ENCODE data around the gene MYCBPAP.

The MYCBPAP gene

DNA sequence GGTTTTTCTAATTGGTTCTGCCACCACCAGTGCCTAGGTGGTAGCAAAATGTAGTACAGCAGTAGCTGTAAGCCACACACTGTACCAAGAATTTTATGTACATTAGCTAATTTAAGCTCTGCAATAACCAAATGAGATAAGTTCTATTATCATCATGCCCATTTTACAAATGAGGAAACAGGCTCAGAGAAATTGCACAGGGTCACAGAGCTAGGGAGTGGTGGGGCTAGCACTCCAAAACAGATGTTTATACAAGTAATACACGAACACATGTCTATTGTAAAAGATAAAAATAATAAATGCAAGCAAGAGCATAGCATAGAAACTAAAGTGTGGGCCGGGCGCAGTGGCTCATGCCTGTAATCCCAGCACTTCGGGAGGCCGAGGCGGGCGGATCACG, 16.0 kb upstream of the MYCBPAP start:
- no peaks in the 10 kb centered on the region for H3K27me3 ChIP-seq (ENCODE audit: insufficient read depth, low read length)
- no peaks in the 10 kb centered on the region for H3K79me2 ChIP-seq (ENCODE audit: control insufficient read depth, insufficient read depth, low read length, unreplicated experiment)
- no peak overlapping the region for H3K27ac ChIP-seq (ENCODE audit: low read depth, low read length)
- H3K4me3 ChIP-seq (ENCODE audit: low read depth, low read length), result no peak overlapping the region
- no peak overlapping the region for H2AFZ ChIP-seq (ENCODE audit: low read length, unreplicated experiment)
- peaks cover 12% of the 10 kb centered on the region for H3K4me1 ChIP-seq (ENCODE audit: control insufficient read depth, insufficient read depth, low read length, unreplicated experiment)
- no peaks in the 10 kb centered on the region for H3K36me3 ChIP-seq (ENCODE audit: insufficient read depth, low read length)

DNA sequence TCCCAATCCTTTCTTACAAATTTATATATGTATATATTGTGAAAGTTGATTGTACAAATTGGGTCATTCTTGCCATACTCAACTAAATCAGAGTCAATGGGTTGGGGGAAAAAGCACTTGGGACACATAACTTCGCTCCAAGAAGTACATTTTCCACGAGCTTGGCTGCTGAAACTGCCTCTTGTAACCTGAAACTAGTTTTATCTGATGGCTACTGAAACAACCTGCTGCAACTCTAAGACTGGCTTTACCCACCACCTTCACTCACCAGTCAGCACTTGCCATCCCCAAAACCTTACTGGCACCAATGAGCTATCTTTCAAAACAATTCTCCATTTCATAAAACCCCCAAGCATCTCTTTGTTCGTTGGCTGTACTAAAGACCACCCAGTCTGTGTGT, 14.5 kb upstream of the MYCBPAP start:
- H3K4me1 ChIP-seq (ENCODE audit: control insufficient read depth, insufficient read depth, low read length, unreplicated experiment), result peaks cover 3% of the 10 kb centered on the region
- H3K36me3 ChIP-seq (ENCODE audit: insufficient read depth, low read length), result no peaks in the 10 kb centered on the region
- no peaks in the 10 kb centered on the region for H3K27me3 ChIP-seq (ENCODE audit: insufficient read depth, low read length)
- H3K27ac ChIP-seq (ENCODE audit: low read depth, low read length), result no peak overlapping the region
- H3K79me2 ChIP-seq (ENCODE audit: control insufficient read depth, insufficient read depth, low read length, unreplicated experiment), result no peaks in the 10 kb centered on the region
- H2AFZ ChIP-seq (ENCODE audit: low read length, unreplicated experiment), result no peak overlapping the region
- no peak overlapping the region for H3K4me3 ChIP-seq (ENCODE audit: low read depth, low read length)

DNA sequence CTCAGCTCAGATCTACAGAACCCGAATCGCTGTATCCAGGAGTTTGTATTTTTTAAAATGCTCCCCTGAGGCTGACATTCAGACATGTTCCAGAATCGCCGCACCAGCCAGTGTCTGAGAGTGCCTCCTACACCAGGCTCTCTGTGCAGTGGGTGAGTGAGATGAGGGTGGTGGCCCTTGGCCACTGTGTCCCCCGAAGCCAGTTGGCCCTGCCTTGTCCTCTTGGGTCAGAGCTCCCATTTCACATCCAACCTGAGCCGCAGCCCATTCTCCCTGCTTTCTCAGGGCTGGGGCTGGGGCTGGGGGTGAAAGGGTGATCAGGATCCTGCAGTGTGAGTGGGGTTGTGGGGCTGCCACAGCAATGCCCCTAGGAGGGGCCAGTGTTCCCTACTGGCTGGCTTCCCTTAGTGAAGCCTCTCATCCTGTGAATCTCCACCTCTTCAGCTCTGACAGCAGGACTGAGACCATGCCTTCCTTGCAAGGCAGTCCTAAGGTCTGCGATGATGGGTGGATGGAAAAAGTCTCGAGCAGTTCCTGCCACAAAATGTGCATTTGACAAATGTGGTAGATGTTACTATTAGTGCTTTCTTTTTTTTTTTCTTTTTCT, 12.9 kb upstream of the MYCBPAP start:
- Histone ChIP-seq H3K4me3 (ENCODE audit: low read depth, low read length) (no peak overlapping the region), H3K27ac (ENCODE audit: low read depth, low read length) (no peak overlapping the region), H3K79me2 (ENCODE audit: control insufficient read depth, insufficient read depth, low read length, unreplicated experiment) (no peaks in the 10 kb centered on the region), H3K36me3 (ENCODE audit: insufficient read depth, low read length) (no peaks in the 10 kb centered on the region), H3K27me3 (ENCODE audit: insufficient read depth, low read length) (no peaks in the 10 kb centered on the region), H2AFZ (ENCODE audit: low read length, unreplicated experiment) (no peak overlapping the region), H3K4me1 (ENCODE audit: control insufficient read depth, insufficient read depth, low read length, unreplicated experiment) (peaks cover 3% of the 10 kb centered on the region)

DNA sequence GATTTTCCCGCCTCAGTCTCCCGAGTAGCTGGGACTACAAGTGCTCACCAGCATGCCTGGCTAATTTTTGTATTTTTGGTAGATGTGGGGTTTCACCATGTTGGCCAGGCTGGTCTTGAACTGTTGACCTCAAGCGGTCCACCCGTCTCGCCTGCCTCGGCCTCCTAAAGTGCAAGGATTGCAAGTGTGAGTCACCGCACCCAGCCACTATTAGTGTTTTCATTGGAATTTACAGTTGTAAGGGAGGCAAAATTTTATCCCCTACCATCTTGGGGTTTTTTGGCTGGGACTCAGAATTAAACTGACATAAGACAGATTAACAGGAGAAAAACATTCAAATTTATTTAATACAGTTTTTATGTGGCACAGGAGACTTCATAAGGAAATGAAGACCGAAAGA, 12.3 kb upstream of the MYCBPAP start:
- H3K36me3 ChIP-seq (ENCODE audit: insufficient read depth, low read length), result no peaks in the 10 kb centered on the region
- H3K4me1 ChIP-seq (ENCODE audit: control insufficient read depth, insufficient read depth, low read length, unreplicated experiment), result peaks cover 3% of the 10 kb centered on the region
- H3K27ac ChIP-seq (ENCODE audit: low read depth, low read length), result no peak overlapping the region
- no peak overlapping the region for H2AFZ ChIP-seq (ENCODE audit: low read length, unreplicated experiment)
- H3K4me3 ChIP-seq (ENCODE audit: low read depth, low read length), result no peak overlapping the region
- no peaks in the 10 kb centered on the region for H3K79me2 ChIP-seq (ENCODE audit: control insufficient read depth, insufficient read depth, low read length, unreplicated experiment)
- no peaks in the 10 kb centered on the region for H3K27me3 ChIP-seq (ENCODE audit: insufficient read depth, low read length)

DNA sequence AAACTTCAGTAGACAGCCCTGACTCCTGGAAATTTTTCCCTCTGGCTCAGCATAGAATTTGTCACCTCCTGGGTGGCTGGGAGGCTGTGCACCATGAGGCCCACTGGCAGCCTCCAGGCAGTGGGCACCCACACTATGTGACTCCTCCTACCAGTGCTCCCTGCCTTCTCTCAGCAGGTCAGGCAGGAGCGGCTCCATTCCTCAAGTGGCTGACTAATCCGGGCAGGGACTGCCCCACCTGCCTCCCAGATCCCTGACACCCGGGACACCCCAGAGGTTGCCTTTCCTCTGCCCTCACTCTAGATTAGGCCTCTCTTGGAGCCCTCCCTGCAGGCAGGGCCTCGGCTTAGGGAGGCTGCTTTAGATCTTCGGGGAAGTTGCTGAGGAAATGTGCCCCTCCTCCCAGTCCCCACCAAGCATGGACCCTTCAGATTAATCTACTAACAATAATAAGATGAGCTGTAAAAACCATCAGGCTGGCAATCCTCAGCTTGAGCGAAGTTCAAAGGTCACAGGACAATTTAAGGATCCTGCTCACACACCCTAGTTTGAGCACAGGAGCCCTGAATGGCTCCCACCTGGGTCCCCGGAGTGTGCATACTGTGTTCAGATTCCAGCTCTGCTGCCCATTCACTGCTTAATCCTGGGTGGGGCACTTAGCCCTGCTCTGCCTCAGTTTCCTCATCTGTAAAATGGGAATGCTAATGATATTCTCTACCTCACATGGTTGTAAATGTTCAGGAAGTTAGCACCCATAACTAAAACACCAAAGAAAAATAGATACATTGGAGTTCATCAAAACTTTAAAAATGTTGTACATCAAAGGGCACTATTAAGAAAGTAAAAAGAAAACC, 10.0 kb upstream of the MYCBPAP start:
- H3K4me3 ChIP-seq (ENCODE audit: low read depth, low read length), result no peak overlapping the region
- H2AFZ ChIP-seq (ENCODE audit: low read length, unreplicated experiment), result no peak overlapping the region
- H3K27me3 ChIP-seq (ENCODE audit: insufficient read depth, low read length), result no peaks in the 10 kb centered on the region
- H3K36me3 ChIP-seq (ENCODE audit: insufficient read depth, low read length), result no peaks in the 10 kb centered on the region
- H3K79me2 ChIP-seq (ENCODE audit: control insufficient read depth, insufficient read depth, low read length, unreplicated experiment), result no peaks in the 10 kb centered on the region
- no peak overlapping the region for H3K27ac ChIP-seq (ENCODE audit: low read depth, low read length)
- peaks cover 3% of the 10 kb centered on the region for H3K4me1 ChIP-seq (ENCODE audit: control insufficient read depth, insufficient read depth, low read length, unreplicated experiment)

DNA sequence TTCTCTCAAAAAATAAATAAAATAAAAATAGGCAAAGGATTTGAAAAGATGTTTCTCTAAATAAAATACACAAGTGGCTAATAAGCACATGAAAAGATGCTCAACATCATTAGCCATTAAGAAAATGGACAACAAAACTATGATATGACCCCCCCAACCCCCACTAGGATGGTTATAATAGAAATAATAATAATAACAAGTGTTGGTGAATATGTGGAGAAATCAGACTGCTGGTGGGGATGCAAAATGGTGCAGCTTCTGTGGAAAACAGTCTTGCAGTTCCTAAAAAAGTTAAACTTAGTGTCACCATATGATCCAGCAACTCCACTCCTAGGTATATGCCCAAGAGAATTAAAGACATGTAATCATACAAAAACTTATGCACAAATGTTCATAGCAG, 9.0 kb upstream of the MYCBPAP start:
- Histone ChIP-seq H2AFZ (ENCODE audit: low read length, unreplicated experiment) (no peak overlapping the region), H3K4me3 (ENCODE audit: low read depth, low read length) (no peak overlapping the region)

DNA sequence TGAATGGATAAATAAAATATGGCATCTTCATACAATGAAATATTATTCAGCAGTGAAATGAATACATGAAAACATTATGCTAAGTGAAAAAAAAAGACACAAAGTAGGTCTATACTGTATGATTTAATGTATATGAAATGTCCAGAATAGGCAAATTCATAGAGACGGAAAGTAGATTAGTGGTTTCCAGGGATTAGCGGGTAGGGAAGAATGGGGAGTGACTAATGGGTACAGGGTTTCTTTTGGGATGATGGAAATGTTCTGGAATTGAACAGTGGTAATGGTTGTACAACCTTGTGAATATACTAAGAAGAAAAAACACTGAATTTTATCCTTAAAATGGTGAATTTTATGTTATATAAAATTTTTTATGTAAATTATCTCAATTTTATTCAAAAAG, 8.5 kb upstream of the MYCBPAP start:
- Histone ChIP-seq H3K79me2 (ENCODE audit: control insufficient read depth, insufficient read depth, low read length, unreplicated experiment) (no peaks in the 10 kb centered on the region), H3K4me3 (ENCODE audit: low read depth, low read length) (no peak overlapping the region), H3K36me3 (ENCODE audit: insufficient read depth, low read length) (no peaks in the 10 kb centered on the region), H3K27me3 (ENCODE audit: insufficient read depth, low read length) (no peaks in the 10 kb centered on the region), H3K4me1 (ENCODE audit: control insufficient read depth, insufficient read depth, low read length, unreplicated experiment) (peaks cover 3% of the 10 kb centered on the region), H3K27ac (ENCODE audit: low read depth, low read length) (no peak overlapping the region), H2AFZ (ENCODE audit: low read length, unreplicated experiment) (no peak overlapping the region)

More for the DNA sequence above, 9.0 kb upstream of the MYCBPAP start:
- H3K36me3 ChIP-seq (ENCODE audit: insufficient read depth, low read length), result no peaks in the 10 kb centered on the region
- H3K4me1 ChIP-seq (ENCODE audit: control insufficient read depth, insufficient read depth, low read length, unreplicated experiment), result peaks cover 3% of the 10 kb centered on the region
- no peaks in the 10 kb centered on the region for H3K79me2 ChIP-seq (ENCODE audit: control insufficient read depth, insufficient read depth, low read length, unreplicated experiment)
- no peak overlapping the region for H3K27ac ChIP-seq (ENCODE audit: low read depth, low read length)
- H3K27me3 ChIP-seq (ENCODE audit: insufficient read depth, low read length), result no peaks in the 10 kb centered on the region

DNA sequence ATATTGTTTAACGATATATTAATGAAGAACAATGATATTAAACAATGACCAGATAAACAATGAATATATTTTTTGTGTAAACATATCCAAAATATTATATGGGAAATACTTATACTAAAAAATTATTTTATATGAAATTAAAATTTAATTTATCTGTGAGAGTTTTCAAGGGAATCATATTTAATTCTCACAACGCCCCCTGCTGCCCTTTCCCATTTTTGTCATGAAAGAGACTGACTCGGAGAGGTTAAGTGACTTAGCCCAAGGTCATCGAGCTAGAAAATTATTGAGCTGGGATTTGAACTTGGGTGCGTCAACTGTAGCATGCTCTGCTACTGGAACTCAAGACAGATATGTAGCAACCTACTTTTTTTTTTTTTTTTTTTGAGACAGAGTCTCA, 7.2 kb upstream of the MYCBPAP start:
- Histone ChIP-seq H3K79me2 (ENCODE audit: control insufficient read depth, insufficient read depth, low read length, unreplicated experiment) (no peaks in the 10 kb centered on the region), H3K27me3 (ENCODE audit: insufficient read depth, low read length) (no peaks in the 10 kb centered on the region), H3K27ac (ENCODE audit: low read depth, low read length) (no peak overlapping the region), H3K36me3 (ENCODE audit: insufficient read depth, low read length) (no peaks in the 10 kb centered on the region), H3K4me3 (ENCODE audit: low read depth, low read length) (no peak overlapping the region), H3K4me1 (ENCODE audit: control insufficient read depth, insufficient read depth, low read length, unreplicated experiment) (peaks cover under 1% of the 10 kb centered on the region), H2AFZ (ENCODE audit: low read length, unreplicated experiment) (no peak overlapping the region)

DNA sequence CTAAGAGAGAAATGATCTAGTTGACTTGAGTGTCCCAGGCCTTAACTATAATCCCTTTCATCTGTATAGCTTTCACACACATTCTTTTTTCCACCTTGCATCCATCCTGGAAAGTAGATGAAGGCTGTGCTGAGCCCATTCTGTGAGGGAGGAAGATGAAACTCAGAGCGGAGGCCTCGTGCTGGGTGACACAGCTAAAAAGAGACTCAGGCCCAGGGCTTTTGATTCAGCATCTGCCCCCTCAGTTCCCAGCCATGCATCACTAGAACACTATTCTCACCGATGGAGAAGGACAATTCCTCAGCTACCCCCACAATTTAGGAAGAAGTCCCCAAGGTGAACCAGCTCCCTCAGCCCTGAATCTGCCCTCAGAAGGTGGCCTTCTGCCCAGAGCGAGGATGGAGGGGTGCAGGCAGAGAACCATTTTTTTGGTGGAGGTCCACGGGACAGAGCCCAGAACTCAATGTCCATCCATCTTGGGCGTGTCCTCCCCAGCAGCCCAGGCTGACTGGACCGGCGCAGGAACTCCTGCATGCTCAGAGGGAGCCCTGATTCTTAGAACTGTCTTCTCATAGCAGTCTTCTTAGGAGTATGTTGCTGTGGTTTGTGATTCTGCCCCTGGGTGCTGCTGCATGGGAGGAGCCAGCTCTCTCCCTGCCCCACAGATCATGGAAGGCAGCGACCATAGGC, 5.8 kb upstream of the MYCBPAP start:
- H3K27ac ChIP-seq (ENCODE audit: low read depth, low read length), result no peak overlapping the region
- H3K27me3 ChIP-seq (ENCODE audit: insufficient read depth, low read length), result no peaks in the 10 kb centered on the region
- H3K4me1 ChIP-seq (ENCODE audit: control insufficient read depth, insufficient read depth, low read length, unreplicated experiment), result no peaks in the 10 kb centered on the region
- H3K79me2 ChIP-seq (ENCODE audit: control insufficient read depth, insufficient read depth, low read length, unreplicated experiment), result no peaks in the 10 kb centered on the region
- H3K36me3 ChIP-seq (ENCODE audit: insufficient read depth, low read length), result no peaks in the 10 kb centered on the region
- H2AFZ ChIP-seq (ENCODE audit: low read length, unreplicated experiment), result no peak overlapping the region
- no peak overlapping the region for H3K4me3 ChIP-seq (ENCODE audit: low read depth, low read length)

DNA sequence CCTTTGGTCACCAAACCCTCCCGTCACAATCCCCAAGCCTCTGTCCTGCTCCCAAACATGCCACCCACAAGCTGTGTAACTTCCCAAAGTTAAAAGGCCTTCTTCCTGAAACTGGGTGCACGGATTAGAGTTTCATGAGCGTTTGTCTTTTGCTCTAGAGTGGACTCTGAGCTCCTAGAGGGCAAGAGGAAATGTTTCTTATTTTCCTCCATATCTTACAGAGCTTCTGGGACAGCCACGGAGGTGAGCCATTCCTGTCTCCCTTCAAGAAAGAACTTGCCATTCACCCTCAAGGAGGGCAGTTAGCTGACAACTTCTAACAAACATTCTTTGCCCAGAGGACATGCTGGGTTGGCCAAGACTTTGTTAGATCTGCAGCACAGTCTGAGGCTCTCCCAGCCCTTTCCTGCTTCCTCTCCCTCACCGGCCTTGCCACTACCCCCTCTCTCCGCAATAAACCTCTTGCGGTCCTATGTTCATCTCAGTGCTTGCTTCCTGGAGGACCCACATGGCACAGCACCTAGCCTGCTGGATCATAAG, 2.6 kb upstream of the MYCBPAP start:
- Histone ChIP-seq H2AFZ (ENCODE audit: low read length, unreplicated experiment) (no peak overlapping the region), H3K79me2 (ENCODE audit: control insufficient read depth, insufficient read depth, low read length, unreplicated experiment) (peaks cover 7% of the 10 kb centered on the region), H3K4me1 (ENCODE audit: control insufficient read depth, insufficient read depth, low read length, unreplicated experiment) (peaks cover 18% of the 10 kb centered on the region), H3K27me3 (ENCODE audit: insufficient read depth, low read length) (no peaks in the 10 kb centered on the region), H3K36me3 (ENCODE audit: insufficient read depth, low read length) (no peaks in the 10 kb centered on the region), H3K27ac (ENCODE audit: low read depth, low read length) (no peak overlapping the region), H3K4me3 (ENCODE audit: low read depth, low read length) (no peak overlapping the region)
